Skeletal muscle tissue (tissue), 4 donors: ENCODE results near the gene MDGA2. TPM values are rescaled to one million over a fixed set of nuclear protein-coding genes. Genes with fewer than 3 reads are reported as not detected.

Experiments
- H3K27ac ChIP-seq: one replicate; pipeline ENCODE4 v1.7.0; 2013; ENCODE audit warnings: mild to moderate bottlenecking, low read depth, low read length, inconsistent platforms
- H3K27me3 ChIP-seq, 3 donors: one replicate each; pipeline ENCODE4 v1.7.0; 2013; ENCODE audit warnings: low read length in 3 of 3; ENCODE audit not compliant: control insufficient read depth in 3 of 3, insufficient read depth in 3 of 3
- H3K36me3 ChIP-seq, 3 donors: one replicate each; pipeline ENCODE4 v1.7.0; 2013; ENCODE audit warnings: low read length in 3 of 3; ENCODE audit not compliant: control insufficient read depth in 3 of 3, insufficient read depth in 3 of 3
- H3K4me1 ChIP-seq, 3 donors: one replicate each; pipeline ENCODE4 v1.7.0; 2013; ENCODE audit warnings: low read length in 3 of 3, mild to moderate bottlenecking in 3 of 3; ENCODE audit not compliant: control insufficient read depth in 3 of 3, insufficient read depth in 3 of 3
- H3K4me3 ChIP-seq, 3 donors: one replicate each; pipeline ENCODE4 v1.7.0; 2013; ENCODE audit warnings: low read length in 3 of 3
- H3K9ac ChIP-seq, 3 donors: one replicate each; pipeline ENCODE4 v1.7.0; 2013; ENCODE audit warnings: low read length in 3 of 3, mild to moderate bottlenecking in 3 of 3, moderate library complexity in 2 of 3, low read depth in 1 of 3
- H3K9me3 ChIP-seq, 3 donors: one replicate each; pipeline ENCODE4 v1.7.0; 2013; ENCODE audit warnings: low read length in 3 of 3; ENCODE audit not compliant: control insufficient read depth in 3 of 3
- total RNA-seq: library from RNA; depleted of rRNA; stranded (reverse); fragments of >200 nt; gene quantifications from one replicate; pipeline ENCODE4 v1.2.3, GENCODE V29; 2014
- donor health status: Osteomylitis.

The MDGA2 gene
- total RNA-seq, 1 donor from 2014 or later, result 2.1 TPM

DNA sequence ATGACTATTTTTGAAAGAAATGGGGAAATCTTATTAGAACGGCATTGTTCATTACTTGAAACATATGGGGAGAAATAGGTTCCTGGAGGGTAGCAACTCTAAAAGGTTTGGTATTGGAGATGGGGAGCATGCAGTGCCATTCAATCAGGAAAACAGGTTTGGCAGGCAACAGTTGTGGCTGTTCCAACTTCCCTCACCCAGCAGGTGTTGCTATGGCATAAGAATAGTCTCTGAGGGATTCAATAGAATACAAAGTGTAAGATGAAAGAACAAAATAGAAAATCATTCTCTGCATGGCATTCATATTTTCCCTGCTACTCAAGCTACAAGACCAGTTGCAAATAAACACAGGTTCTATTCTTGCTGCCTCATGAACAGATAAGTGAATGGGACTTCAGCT lies 630.6 kb downstream of the MDGA2 start:
- Histone ChIP-seq H3K36me3 (no peaks in the 10 kb centered on the region), H3K27me3 (no peaks in the 10 kb centered on the region), H3K4me1 (no peaks in the 10 kb centered on the region), H3K4me3 (no peak overlapping the region), H3K27ac (no peak overlapping the region), H3K9me3 (no peaks in the 10 kb centered on the region), H3K9ac (no peak overlapping the region)

DNA sequence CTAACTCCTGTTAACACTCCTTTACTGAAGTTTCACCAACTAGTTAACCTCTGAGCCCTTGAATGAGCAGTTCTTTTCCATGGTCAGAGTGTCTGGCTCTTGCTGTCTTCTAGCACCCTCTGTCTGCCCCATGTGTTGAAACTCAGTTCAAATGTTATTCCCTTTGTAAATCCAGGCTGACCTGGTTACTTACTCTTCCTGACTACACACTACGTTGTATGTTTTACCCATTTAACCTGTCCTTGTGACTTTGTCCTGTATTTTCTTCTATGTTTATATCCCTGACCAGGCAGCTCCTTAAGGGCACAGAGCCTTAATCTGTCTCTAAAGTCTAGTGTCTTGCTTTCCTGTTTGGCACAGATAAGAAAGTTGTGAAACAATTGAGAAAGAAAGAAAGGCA lies 634.9 kb downstream of the MDGA2 start:
- H3K4me1 ChIP-seq, result no peaks in the 10 kb centered on the region
- no peak overlapping the region for H3K9ac ChIP-seq
- no peak overlapping the region for H3K4me3 ChIP-seq
- H3K27me3 ChIP-seq, result no peaks in the 10 kb centered on the region
- no peaks in the 10 kb centered on the region for H3K9me3 ChIP-seq
- no peaks in the 10 kb centered on the region for H3K36me3 ChIP-seq
- no peak overlapping the region for H3K27ac ChIP-seq

DNA sequence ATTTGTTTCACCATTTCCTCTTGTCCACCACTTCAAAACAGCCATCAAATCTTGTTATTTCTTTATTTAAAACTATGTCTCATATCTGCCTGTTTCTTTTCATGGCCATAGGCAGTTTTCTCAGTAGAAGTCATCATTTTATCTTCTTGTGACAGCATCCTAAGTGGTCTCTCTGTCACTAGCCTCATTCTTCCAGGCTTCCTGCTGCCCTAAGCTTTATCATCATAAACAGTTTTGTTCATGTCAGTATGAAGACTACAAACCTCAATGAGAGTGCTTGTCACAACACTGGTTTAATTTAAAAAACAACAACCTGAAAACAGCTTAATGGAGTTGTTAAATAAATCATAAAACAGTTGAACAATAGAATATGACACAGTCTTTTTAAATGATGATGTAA lies 636.1 kb downstream of the MDGA2 start:
- Histone ChIP-seq H3K4me3 (no peak overlapping the region), H3K36me3 (no peaks in the 10 kb centered on the region), H3K9me3 (no peaks in the 10 kb centered on the region), H3K27me3 (no peaks in the 10 kb centered on the region), H3K27ac (no peak overlapping the region), H3K4me1 (no peaks in the 10 kb centered on the region), H3K9ac (no peak overlapping the region)

DNA sequence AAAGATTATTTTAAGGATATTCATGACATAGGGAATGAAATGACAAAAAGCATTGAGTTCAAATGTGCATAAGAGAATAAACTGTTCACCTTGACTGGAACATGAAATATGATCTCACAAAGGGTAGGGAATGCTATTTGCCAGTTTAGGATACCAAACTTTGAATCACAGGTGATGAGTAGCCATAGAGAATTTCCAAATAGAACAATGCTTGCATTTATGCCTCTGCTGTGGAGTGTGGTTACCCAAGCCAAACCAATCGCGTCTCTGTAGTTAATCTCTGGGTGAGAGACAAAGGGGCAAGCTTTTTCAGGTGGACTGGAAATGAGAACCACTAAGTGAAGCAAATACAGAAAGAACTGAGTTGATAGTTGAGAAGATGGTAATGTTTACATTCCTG lies 652.7 kb downstream of the MDGA2 start:
- Histone ChIP-seq H3K27ac (no peak overlapping the region), H3K27me3 (no peaks in the 10 kb centered on the region), H3K4me3 (no peak overlapping the region), H3K4me1 (no peaks in the 10 kb centered on the region), H3K9me3 (no peaks in the 10 kb centered on the region), H3K36me3 (no peaks in the 10 kb centered on the region), H3K9ac (no peak overlapping the region)

DNA sequence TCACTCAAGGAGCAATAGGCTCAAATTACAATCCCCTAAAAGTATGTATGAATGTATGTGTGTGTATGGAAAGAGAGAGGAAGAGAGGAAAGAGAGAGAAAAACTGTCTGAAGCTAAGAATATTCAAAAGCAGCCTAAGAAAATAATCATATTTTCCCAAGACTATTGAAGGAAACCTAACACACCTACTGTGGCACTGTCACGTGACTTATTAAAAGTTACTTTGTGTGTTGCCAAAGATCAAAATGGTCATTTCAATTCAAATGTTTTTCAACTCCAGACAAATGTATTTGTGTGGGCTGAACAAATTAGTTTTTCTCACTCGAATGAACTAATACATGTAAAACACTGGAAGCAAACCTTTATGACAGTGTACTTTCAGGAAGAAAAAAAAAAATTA lies 654.9 kb downstream of the MDGA2 start:
- Histone ChIP-seq H3K9ac (no peak overlapping the region), H3K36me3 (no peaks in the 10 kb centered on the region), H3K4me1 (no peaks in the 10 kb centered on the region), H3K27me3 (no peaks in the 10 kb centered on the region), H3K9me3 (no peaks in the 10 kb centered on the region), H3K27ac (no peak overlapping the region), H3K4me3 (no peak overlapping the region)

DNA sequence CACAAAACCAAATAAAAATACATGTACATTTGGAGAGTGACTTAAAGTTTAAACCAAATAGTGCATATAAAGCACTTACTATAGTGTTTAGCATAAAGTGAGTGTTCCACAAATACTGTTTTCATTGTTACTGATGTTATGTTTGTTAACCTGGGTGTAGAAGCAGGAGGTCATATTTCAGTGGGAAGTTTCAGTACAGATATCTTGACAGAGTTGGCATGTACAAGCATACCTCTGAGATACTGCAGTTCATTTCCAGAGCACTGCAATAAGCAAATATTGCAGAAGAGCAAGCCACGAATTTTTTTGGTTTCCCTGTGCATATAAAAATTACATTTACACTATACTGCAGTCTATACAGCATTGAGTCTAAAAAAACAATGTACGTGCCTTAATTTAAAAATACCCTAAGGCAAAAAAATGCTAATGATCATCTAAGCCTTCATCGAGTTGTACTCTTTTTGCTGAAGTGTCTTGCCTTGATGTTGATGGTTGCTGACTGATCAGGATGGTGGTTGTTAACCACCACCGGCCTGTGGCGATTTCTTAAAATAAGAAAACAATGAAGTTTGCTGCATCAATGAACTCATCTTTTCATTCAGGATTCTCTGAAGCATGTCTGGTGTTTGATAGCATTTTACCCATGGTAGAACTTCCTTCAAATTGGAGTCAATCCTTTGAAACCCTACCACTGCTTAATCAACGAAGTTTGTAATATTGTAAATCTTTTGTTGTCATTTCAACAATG lies 662.7 kb downstream of the MDGA2 start:
- no peaks in the 10 kb centered on the region for H3K27me3 ChIP-seq

DNA sequence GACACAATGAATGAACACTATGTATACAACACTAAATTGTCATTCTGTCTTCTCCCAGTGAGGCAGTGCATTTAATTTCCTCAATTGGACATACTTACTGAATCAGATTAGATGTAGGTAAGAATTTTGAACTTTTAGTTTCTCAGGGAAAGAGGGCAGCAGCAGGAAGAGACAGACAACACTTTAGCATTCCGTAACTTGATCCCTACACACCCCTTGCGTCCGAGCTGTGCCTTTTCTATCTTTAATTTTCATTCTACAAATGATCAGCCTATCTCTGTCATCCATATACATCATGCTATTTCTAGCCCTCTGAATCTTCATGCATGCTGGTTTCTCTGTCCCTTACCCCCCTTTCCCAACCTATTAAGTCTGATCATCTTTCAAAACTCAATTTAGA lies 665.8 kb downstream of the MDGA2 start:
- Histone ChIP-seq H3K27me3 (no peaks in the 10 kb centered on the region), H3K9ac (no peak overlapping the region), H3K4me1 (no peaks in the 10 kb centered on the region), H3K9me3 (no peaks in the 10 kb centered on the region), H3K36me3 (no peaks in the 10 kb centered on the region), H3K4me3 (no peak overlapping the region), H3K27ac (no peak overlapping the region)

More for the DNA sequence above, 662.7 kb downstream of the MDGA2 start:
- Histone ChIP-seq H3K9me3 (no peaks in the 10 kb centered on the region), H3K9ac (no peak overlapping the region), H3K4me1 (no peaks in the 10 kb centered on the region), H3K4me3 (no peak overlapping the region), H3K27ac (no peak overlapping the region), H3K36me3 (no peaks in the 10 kb centered on the region)

DNA sequence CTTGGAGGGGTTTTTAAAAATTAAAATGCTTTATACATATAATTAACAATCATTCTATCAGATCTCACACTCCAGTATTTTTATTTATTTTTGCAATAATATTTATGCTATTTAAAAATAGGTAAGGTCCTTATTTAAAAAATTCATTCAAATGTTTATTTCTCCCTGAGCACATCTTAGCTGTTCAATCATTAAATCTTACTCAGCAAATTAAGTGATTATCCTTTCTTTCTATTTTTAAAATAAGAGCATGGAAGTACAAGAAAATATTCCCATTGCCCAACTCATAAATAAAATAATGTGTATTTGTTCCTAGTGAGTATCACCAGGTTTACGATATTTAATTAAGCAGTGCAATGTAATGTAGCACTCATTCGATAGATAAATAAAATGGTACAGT lies 666.7 kb downstream of the MDGA2 start:
- H3K9me3 ChIP-seq, result no peaks in the 10 kb centered on the region
- no peak overlapping the region for H3K9ac ChIP-seq
- H3K36me3 ChIP-seq, result no peaks in the 10 kb centered on the region
- no peaks in the 10 kb centered on the region for H3K27me3 ChIP-seq
- no peak overlapping the region for H3K4me3 ChIP-seq
- H3K27ac ChIP-seq, result no peak overlapping the region
- no peaks in the 10 kb centered on the region for H3K4me1 ChIP-seq

DNA sequence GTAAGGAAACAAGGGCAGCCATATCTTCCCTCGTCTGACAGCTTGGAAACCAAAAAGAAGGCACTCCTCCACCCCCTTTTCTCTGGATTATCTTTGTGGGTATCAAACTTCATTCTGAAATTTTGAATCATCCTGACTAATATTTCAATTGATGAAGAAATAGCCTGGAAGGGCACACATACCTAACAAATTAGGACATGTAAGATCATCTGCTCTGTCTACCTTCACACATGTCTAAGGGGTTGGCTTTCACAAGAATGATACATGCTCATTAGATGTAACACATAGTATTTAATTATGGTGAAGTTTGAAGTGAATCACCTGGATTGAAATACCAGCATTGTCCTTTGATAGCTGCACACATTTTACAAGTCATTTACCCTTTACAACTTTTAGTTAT lies 675.7 kb downstream of the MDGA2 start:
- Histone ChIP-seq H3K27ac (no peak overlapping the region), H3K4me1 (no peaks in the 10 kb centered on the region), H3K9me3 (no peaks in the 10 kb centered on the region), H3K36me3 (no peaks in the 10 kb centered on the region), H3K9ac (no peak overlapping the region), H3K27me3 (no peaks in the 10 kb centered on the region), H3K4me3 (no peak overlapping the region)

DNA sequence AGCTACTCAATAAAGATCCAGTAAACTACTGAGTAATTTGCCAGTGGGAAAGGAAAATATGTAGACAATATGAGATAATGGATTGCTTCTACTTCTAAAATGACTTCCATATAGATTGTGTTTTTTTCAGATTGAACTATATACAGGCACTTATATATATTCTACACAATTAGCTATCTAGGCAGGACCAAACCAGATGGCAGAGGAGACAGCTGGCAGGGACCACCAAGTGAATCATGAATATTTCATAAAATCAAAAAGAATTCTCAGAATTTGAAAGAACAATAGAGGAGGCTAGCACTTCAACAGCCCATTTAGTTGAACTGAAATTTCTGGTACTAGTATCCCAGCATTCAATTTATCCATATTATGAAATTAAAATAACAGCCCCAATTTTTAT lies 685.8 kb downstream of the MDGA2 start:
- H3K4me3 ChIP-seq, result no peak overlapping the region
- H3K9ac ChIP-seq, result no peak overlapping the region
- no peaks in the 10 kb centered on the region for H3K36me3 ChIP-seq
- H3K27ac ChIP-seq, result no peak overlapping the region
- no peaks in the 10 kb centered on the region for H3K27me3 ChIP-seq
- no peaks in the 10 kb centered on the region for H3K9me3 ChIP-seq
- H3K4me1 ChIP-seq, result no peaks in the 10 kb centered on the region
